Esophagus muscularis mucosa (tissue), 4 donors: ENCODE results near the gene PRM3. TPM values are rescaled to one million over a fixed set of nuclear protein-coding genes. Genes with fewer than 3 reads are reported as not detected.

Source experiments
- DNase-seq: peaks from one replicate; pipeline ENCODE4 v3.0.0-alpha.2; 2017; ENCODE audit errors: extremely low spot score
- H3K27ac ChIP-seq, 4 donors: fragments of 200-600 bp; sonication (generic); replicated peaks in 1 of 4; 1 replicate in 3 of 4; 2 replicates in 1 of 4; pipeline ENCODE4 v1.5.1; 2016 to 2019; ENCODE audit warnings: mild to moderate bottlenecking in 1 of 4
- H3K27me3 ChIP-seq, 4 donors: fragments of 200-600 bp; sonication (generic); one replicate each; pipeline versions ENCODE4 v1.5.1 to v1.6.0; 2016 to 2019
- H3K36me3 ChIP-seq, 4 donors: fragments of 200-600 bp; sonication (generic); one replicate each; pipeline ENCODE4 v1.5.1; 2016 to 2019
- H3K4me1 ChIP-seq, 4 donors: fragments of 200-600 bp; sonication (generic); one replicate each; pipeline ENCODE4 v1.5.1; 2016 to 2019
- H3K4me3 ChIP-seq, 4 donors: fragments of 200-600 bp; sonication (generic); 1 replicate in 2 of 4; 2 replicates in 2 of 4; pipeline ENCODE4 v1.5.1; 2016 to 2019; ENCODE audit warnings: mild to moderate bottlenecking in 4 of 4, moderate library complexity in 1 of 4
- H3K9me3 ChIP-seq, 4 donors: fragments of 200-600 bp; sonication (generic); 1 replicate in 3 of 4; 2 replicates in 1 of 4; pipeline ENCODE4 v1.5.1; 2016 to 2019
- EP300 ChIP-seq: sonication (generic); formaldehyde crosslinking; IDR thresholded peaks from one replicate; pipeline ENCODE4 v1.6.1; 2017; ENCODE audit warnings: antibody characterized with exemption
- POLR2A ChIP-seq: fragments of 450-650 bp; IDR thresholded peaks from one replicate; pipeline ENCODE4 v1.6.1; 2017; ENCODE audit warnings: antibody characterized with exemption, moderate library complexity, mild to moderate bottlenecking, low read depth
- POLR2AphosphoS5 ChIP-seq, 2 donors: sonication (generic); formaldehyde crosslinking; IDR thresholded peaks; one replicate each; pipeline ENCODE4 v1.6.1; 2017; ENCODE audit warnings: antibody characterized with exemption in 2 of 2
- WGBS: methylation state at CpG from one replicate; pipeline ENCODE4 v1.1.5; 2018; 5-methylcytosine and 5-hydroxymethylcytosine counted together
- intact Hi-C: fragments of 100-400 bp; cut with DNase I; formaldehyde crosslinking; loops from one replicate; pipeline ENCODE4 v1.15.1; 2023
- total RNA-seq, 4 donors: library from RNA; depleted of rRNA; stranded (reverse); fragments of >200 nt; gene quantifications; one replicate each; pipeline versions ENCODE4 v1.1.0 to v1.2.1, GENCODE V29; 2016
- TF ChIP-seq, protein P1 (sequence below), 3 experiments: fragments of 200-600 bp in 2 of 3; fragments of 450-650 bp in 1 of 3; sonication (generic) in 2 of 3; IDR thresholded peaks; one replicate each; pipeline ENCODE4 v1.5.1; 2017 to 2019; ENCODE audit warnings: antibody characterized with exemption in 3 of 3, mild to moderate bottlenecking in 2 of 3, moderate library complexity in 1 of 3

Gene PRM3, protein sequence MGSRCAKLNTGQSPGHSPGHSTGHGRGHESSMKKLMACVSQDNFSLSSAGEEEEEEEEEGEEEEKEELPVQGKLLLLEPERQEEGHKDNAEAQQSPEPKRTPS
- not detected for total RNA-seq

DNA sequence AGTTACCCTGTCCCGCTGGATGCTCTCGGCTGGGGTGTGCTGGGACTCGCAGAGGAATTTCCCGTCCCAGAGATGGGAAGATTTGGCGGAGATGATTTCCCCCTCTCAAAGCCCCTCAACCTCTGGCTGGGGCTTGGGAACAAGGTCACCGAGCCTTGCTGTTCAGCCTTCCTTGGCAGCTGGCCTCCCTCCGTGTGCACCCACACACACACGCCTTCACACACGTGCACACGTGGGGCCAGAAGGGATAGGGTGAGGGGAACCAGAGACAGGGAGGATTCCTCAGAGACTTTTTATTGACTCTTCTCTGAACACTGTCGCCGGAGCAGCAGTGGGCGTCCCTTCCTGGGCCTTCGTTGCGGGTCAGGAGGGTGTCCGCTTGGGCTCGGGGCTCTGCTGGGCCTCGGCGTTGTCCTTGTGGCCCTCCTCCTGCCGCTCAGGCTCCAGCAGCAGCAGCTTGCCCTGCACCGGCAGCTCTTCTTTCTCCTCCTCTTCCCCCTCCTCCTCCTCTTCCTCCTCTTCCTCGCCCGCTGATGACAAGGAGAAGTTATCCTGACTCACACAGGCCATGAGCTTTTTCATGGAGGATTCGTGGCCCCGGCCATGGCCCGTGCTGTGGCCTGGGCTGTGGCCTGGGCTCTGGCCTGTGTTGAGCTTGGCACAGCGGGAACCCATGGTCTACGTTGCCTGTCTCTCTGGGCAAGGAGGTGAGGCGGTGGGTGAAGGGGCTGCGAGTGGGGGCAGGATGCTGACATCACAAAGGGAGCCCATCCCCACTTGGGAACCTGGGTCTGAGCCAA, at the start of gene PRM3:
PRM3 (minus strand) TSS at position 709 of the 800 bp plus-strand sequence; CDS start at position 675, 34 bp downstream.
- intact Hi-C loops: no loop called here
- no peaks in the 10 kb centered on the region for H3K4me1 ChIP-seq
- WGBS: 82% methylated on average over 28 of the region's 30 CpGs
- TF ChIP-seq, protein P1, sequence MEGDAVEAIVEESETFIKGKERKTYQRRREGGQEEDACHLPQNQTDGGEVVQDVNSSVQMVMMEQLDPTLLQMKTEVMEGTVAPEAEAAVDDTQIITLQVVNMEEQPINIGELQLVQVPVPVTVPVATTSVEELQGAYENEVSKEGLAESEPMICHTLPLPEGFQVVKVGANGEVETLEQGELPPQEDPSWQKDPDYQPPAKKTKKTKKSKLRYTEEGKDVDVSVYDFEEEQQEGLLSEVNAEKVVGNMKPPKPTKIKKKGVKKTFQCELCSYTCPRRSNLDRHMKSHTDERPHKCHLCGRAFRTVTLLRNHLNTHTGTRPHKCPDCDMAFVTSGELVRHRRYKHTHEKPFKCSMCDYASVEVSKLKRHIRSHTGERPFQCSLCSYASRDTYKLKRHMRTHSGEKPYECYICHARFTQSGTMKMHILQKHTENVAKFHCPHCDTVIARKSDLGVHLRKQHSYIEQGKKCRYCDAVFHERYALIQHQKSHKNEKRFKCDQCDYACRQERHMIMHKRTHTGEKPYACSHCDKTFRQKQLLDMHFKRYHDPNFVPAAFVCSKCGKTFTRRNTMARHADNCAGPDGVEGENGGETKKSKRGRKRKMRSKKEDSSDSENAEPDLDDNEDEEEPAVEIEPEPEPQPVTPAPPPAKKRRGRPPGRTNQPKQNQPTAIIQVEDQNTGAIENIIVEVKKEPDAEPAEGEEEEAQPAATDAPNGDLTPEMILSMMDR (IDR thresholded peaks at IDR 0.05): no peak
- no peak for TF ChIP-seq EP300
- TF ChIP-seq POLR2AphosphoS5 (IDR thresholded peaks at IDR 0.05): no peak
- TF ChIP-seq POLR2A: no peak
- DNase-seq: no peak
- H3K27me3 ChIP-seq: no peaks in the 10 kb centered on the region
- H3K27ac ChIP-seq: no peak within 1 kb of the TSS
- H3K36me3 ChIP-seq: no peaks in the 10 kb centered on the region
- no peak within 1 kb of the TSS for H3K4me3 ChIP-seq
- no peaks in the 10 kb centered on the region for H3K9me3 ChIP-seq

DNA sequence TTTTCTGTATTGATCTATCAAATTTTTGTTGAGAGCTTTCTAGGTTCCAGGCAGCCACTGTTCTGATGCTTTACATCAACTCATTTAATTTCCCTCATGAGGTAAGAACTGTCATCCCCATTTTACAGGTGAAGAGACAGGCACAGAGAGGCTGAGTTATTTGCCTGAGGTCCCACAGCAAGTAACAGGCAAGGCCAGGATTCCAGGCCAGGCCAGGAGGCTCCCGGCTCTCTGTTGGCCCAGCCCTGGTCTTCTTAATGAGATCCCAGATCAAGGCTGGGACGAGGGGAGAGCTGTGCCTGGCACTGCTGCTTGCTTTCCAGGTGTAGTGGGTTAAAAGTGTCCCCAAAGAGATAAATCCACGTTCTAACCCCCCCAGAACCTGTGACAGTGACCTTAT, 49.4 kb upstream of the PRM3 start:
- no peak for DNase-seq
- TF ChIP-seq EP300: no peak
- no peak for TF ChIP-seq POLR2AphosphoS5 (IDR thresholded peaks at IDR 0.05)
- no peak for TF ChIP-seq POLR2A
- TF ChIP-seq, protein P1 (IDR thresholded peaks at IDR 0.05): no peak
- Histone ChIP-seq H3K36me3 (no peaks in the 10 kb centered on the region), H3K4me1 (peaks cover 0 to 3% (median 1%) of the 10 kb centered on the region in 4 donors), H3K4me3 (no peak overlapping the region), H3K27ac (no peak overlapping the region), H3K27me3 (no peaks in the 10 kb centered on the region), H3K9me3 (no peaks in the 10 kb centered on the region)
- WGBS: 77% methylated on average over 2 of the region's 3 CpGs
- intact Hi-C loops: no loop called here

DNA sequence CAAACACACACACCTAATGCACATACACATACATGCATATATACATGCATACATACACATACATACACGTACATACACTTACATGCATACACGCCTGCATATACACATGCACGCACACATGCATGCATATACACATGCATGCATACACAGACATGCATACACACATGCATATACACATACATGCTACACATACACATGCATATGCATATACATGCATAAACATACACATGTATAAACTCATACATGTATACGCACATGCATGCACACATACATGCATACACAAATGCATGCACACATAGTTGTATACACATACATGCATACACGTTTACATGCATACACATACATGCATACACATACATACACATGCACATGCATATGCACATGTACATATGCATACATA, 48.2 kb upstream of the PRM3 start:
- WGBS: 90% methylated on average over 5 of the region's 5 CpGs
- DNase-seq: no peak
- Histone ChIP-seq H3K36me3 (no peaks in the 10 kb centered on the region), H3K4me1 (no peaks in the 10 kb centered on the region), H3K27me3 (peaks cover 0 to 1% (median 0%) of the 10 kb centered on the region in 4 donors), H3K27ac (no peak overlapping the region), H3K9me3 (no peaks in the 10 kb centered on the region), H3K4me3 (no peak overlapping the region)
- intact Hi-C loops: no loop called here
- no peak for TF ChIP-seq POLR2A
- no peak for TF ChIP-seq EP300
- TF ChIP-seq, protein P1 (IDR thresholded peaks at IDR 0.05): no peak
- no peak for TF ChIP-seq POLR2AphosphoS5 (IDR thresholded peaks at IDR 0.05)

DNA sequence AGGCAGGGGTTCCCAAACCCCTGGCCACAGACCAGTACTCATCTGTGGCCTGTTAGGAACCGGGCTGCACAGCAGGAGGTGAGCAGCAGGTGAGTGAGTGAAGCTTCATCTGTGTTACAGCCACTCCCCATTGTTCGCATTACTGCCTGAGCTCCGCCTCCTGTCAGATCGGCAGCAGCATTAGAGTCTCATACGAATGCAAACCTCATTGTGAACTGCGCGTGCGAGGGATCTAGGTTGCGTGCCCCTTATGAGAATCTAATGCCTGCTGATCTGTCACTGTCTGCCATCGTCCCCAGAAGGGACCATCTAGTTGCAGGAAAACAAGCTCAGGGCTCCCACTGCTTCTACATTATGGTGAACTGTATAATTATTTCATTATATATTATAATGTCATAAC, 46.7 kb upstream of the PRM3 start:
- 86% methylated on average over 9 of the region's 10 CpGs for WGBS
- no peak overlapping the region for H3K4me3 ChIP-seq
- intact Hi-C loops: no loop called here
- H3K4me1 ChIP-seq: peaks cover 0 to 3% (median 0%) of the 10 kb centered on the region in 4 donors
- no peaks in the 10 kb centered on the region for H3K36me3 ChIP-seq
- H3K27me3 ChIP-seq: peaks cover 0 to 6% (median 0%) of the 10 kb centered on the region in 4 donors
- no peak for TF ChIP-seq POLR2A
- TF ChIP-seq POLR2AphosphoS5 (IDR thresholded peaks at IDR 0.05): no peak
- TF ChIP-seq, protein P1 (IDR thresholded peaks at IDR 0.05): no peak
- no peak for TF ChIP-seq EP300
- no peak for DNase-seq
- no peaks in the 10 kb centered on the region for H3K9me3 ChIP-seq
- H3K27ac ChIP-seq: no peak overlapping the region
